IMR-90 (cell line): Measurements from ENCODE around the gene GNB1L. TPM values are rescaled to one million over a fixed set of nuclear protein-coding genes. Genes with fewer than 3 reads are reported as not detected.
A peak's percentile ranks its signal among the peaks of the same experiment; 100 is the strongest.

Experiments used
- ATAC-seq: fragments of 200-7000 bp; cut with Tn5 transposase; 2 replicates; pipeline ENCODE4 v1.9.1; 2020; ENCODE audit warnings: low read depth, mild to moderate bottlenecking, moderate library complexity
- BruUV-seq: library from RNA; stranded (reverse); fragments of 400-500 nt; replicated peaks from 2 replicates; lab custom pipeline; 2021; lab: Mats Ljungman, UMichigan
- CTCF ChIA-PET: fragments of 300-600 bp; formaldehyde crosslinking; extraction: SDS; loops from one replicate; lab custom pipeline; 2021; ENCODE audit warnings: antibody characterized with exemption; lab: Yijun Ruan, JAX
- POLR2A ChIA-PET: fragments of 300-600 bp; sonication (Branson Sonifier 250); formaldehyde crosslinking; loops from one replicate; lab custom pipeline; 2022; ENCODE audit warnings: antibody characterized with exemption; ENCODE audit not compliant: unreplicated experiment; lab: Charles Lee
- DNase-seq: peaks from one replicate; pipeline ENCODE4 v3.0.0; 2013
- H2AFZ ChIP-seq: replicated peaks from 2 replicates; pipeline ENCODE3; 2013; ENCODE audit warnings: low read length, mild to moderate bottlenecking; ENCODE audit not compliant: poor library complexity
- H2AK5ac ChIP-seq: 2 replicates; pipeline ENCODE4 v1.6.1; 2013; ENCODE audit warnings: low read depth, low read length, inconsistent platforms
- H2AK9ac ChIP-seq: replicated peaks from 2 replicates; pipeline ENCODE3; 2013; ENCODE audit warnings: mild to moderate bottlenecking, low read depth, low read length, moderate library complexity; ENCODE audit not compliant: poor library complexity
- H2BK120ac ChIP-seq: 2 replicates; pipeline ENCODE4 v1.6.1; 2013; ENCODE audit warnings: low read depth, low read length, inconsistent platforms
- H2BK15ac ChIP-seq: 3 replicates; pipeline ENCODE4 v1.6.1; 2013; ENCODE audit warnings: low read depth, low read length, inconsistent platforms
- H2BK20ac ChIP-seq: 2 replicates; pipeline ENCODE4 v1.6.1; 2013; ENCODE audit warnings: low read depth, mild to moderate bottlenecking, inconsistent platforms, low read length, moderate library complexity
- H2BK5ac ChIP-seq: 2 replicates; pipeline ENCODE4 v1.6.1; 2013; ENCODE audit warnings: mild to moderate bottlenecking, low read depth, low read length, inconsistent platforms; ENCODE audit not compliant: poor library complexity, severe bottlenecking
- H3K14ac ChIP-seq: replicated peaks from 2 replicates; pipeline ENCODE4 v1.6.1; 2013; ENCODE audit warnings: low read depth, low read length, inconsistent platforms
- H3K18ac ChIP-seq: 2 replicates; pipeline ENCODE4 v1.6.1; 2013; ENCODE audit warnings: low read depth, low read length, control low read depth
- H3K23ac ChIP-seq: 2 replicates; pipeline ENCODE4 v1.6.1; 2013; ENCODE audit warnings: low read depth, low read length, inconsistent platforms
- H3K27ac ChIP-seq: 2 replicates; pipeline ENCODE4 v1.5.1; 2013; ENCODE audit warnings: mild to moderate bottlenecking, control low read depth, low read length; ENCODE audit not compliant: insufficient read depth
- H3K27me3 ChIP-seq: 2 replicates; pipeline ENCODE4 v1.6.1; 2013; ENCODE audit warnings: low read length; ENCODE audit not compliant: control insufficient read depth, insufficient read depth
- H3K36me3 ChIP-seq: 2 replicates; pipeline ENCODE4 v1.6.1; 2013; ENCODE audit warnings: low read length, mixed read lengths; ENCODE audit not compliant: control insufficient read depth, insufficient read depth
- H3K4ac ChIP-seq: 2 replicates; pipeline ENCODE4 v1.6.1; 2013; ENCODE audit warnings: low read depth, low read length, inconsistent platforms
- H3K4me1 ChIP-seq: 2 replicates; pipeline ENCODE4 v1.6.1; 2013; ENCODE audit warnings: low read length, mixed read lengths; ENCODE audit not compliant: control insufficient read depth, insufficient read depth
- H3K4me2 ChIP-seq: 2 replicates; pipeline ENCODE4 v1.6.1; 2013; ENCODE audit warnings: low read depth, mild to moderate bottlenecking, control low read depth, low read length, moderate library complexity
- H3K4me3 ChIP-seq: 2 replicates; pipeline ENCODE4 v1.5.1; 2013; ENCODE audit warnings: low read depth, mild to moderate bottlenecking, control low read depth, low read length, moderate library complexity; ENCODE audit not compliant: insufficient read depth
- H3K56ac ChIP-seq: 2 replicates; pipeline ENCODE4 v1.6.1; 2013; ENCODE audit warnings: low read length, inconsistent platforms; ENCODE audit not compliant: insufficient read depth; ENCODE audit errors: extremely low read depth
- H3K79me1 ChIP-seq, 2 experiments: 2 replicates each; pipeline ENCODE4 v1.6.1; 2013; ENCODE audit warnings: low read length in 2 of 2, inconsistent platforms in 1 of 2, low read depth in 1 of 2
- H3K9ac ChIP-seq: 2 replicates; pipeline ENCODE4 v1.6.1; 2013; ENCODE audit warnings: low read depth, low read length, control low read depth
- H3K9me1 ChIP-seq: 2 replicates; pipeline ENCODE4 v1.6.1; 2013; ENCODE audit warnings: low read length, inconsistent platforms; ENCODE audit not compliant: insufficient read depth
- H3K9me3 ChIP-seq: 2 replicates; pipeline ENCODE4 v1.6.1; 2013; ENCODE audit warnings: low read length; ENCODE audit not compliant: control insufficient read depth, insufficient read depth
- H4K20me1 ChIP-seq: 2 replicates; pipeline ENCODE4 v1.6.1; 2013; ENCODE audit warnings: low read length, inconsistent platforms; ENCODE audit not compliant: insufficient read depth
- H4K5ac ChIP-seq: 2 replicates; pipeline ENCODE4 v1.6.1; 2013; ENCODE audit warnings: mild to moderate bottlenecking, low read depth, low read length, control low read depth
- H4K8ac ChIP-seq, 2 experiments: 2 replicates each; pipeline ENCODE4 v1.6.1; 2013; ENCODE audit warnings: low read depth in 2 of 2, low read length in 2 of 2, control low read depth in 1 of 2, inconsistent platforms in 1 of 2
- H4K91ac ChIP-seq: 2 replicates; pipeline ENCODE4 v1.6.1; 2013; ENCODE audit warnings: low read depth, low read length, inconsistent platforms; ENCODE audit not compliant: insufficient read depth
- BHLHE40 ChIP-seq: fragments of 150-350 bp; IDR thresholded peaks from 2 replicates; pipeline ENCODE4 v1.6.1; 2016; ENCODE audit warnings: mild to moderate bottlenecking, low read depth, low read length
- ELK1 ChIP-seq: fragments of 150-350 bp; IDR thresholded peaks from 2 replicates; pipeline ENCODE4 v1.6.1; 2016; ENCODE audit warnings: low read depth, mild to moderate bottlenecking, low read length, moderate library complexity, borderline replicate concordance
- FOS ChIP-seq: fragments of 150-350 bp; IDR thresholded peaks from 2 replicates; pipeline ENCODE4 v1.6.1; 2016; ENCODE audit warnings: low read depth, low read length
- MAZ ChIP-seq: IDR thresholded peaks from 2 replicates; pipeline ENCODE4 v1.6.1; 2012; ENCODE audit warnings: low read depth, mild to moderate bottlenecking, low read length, improper control_type of control experiment, moderate library complexity, borderline replicate concordance
- MXI1 ChIP-seq: IDR thresholded peaks from 2 replicates; pipeline ENCODE4 v1.6.1; 2012; ENCODE audit warnings: low read depth, mild to moderate bottlenecking, low read length, moderate library complexity, borderline replicate concordance
- NFE2L2 ChIP-seq: fragments of 150-350 bp; IDR thresholded peaks from 2 replicates; pipeline ENCODE4 v1.6.1; 2016; ENCODE audit warnings: low read depth, mild to moderate bottlenecking, low read length
- RCOR1 ChIP-seq: IDR thresholded peaks from 2 replicates; pipeline ENCODE4 v1.6.1; 2012; ENCODE audit warnings: mild to moderate bottlenecking, low read length, improper control_type of control experiment; ENCODE audit not compliant: insufficient replicate concordance
- RFX5 ChIP-seq: IDR thresholded peaks from 2 replicates; pipeline ENCODE4 v1.8.0; 2012; ENCODE audit warnings: low read depth, mild to moderate bottlenecking, low read length, moderate library complexity
- USF2 ChIP-seq: fragments of 150-350 bp; IDR thresholded peaks from 2 replicates; pipeline ENCODE4 v1.6.1; 2017; ENCODE audit warnings: mild to moderate bottlenecking, antibody characterized with exemption, low read length, low read depth
- WGBS, 2 experiments: methylation state at CpG; one replicate each; pipeline versions ENCODE4 v1.1.5 to v1.1.7; 2013; ENCODE audit warnings: missing lambda C conversion rate in 2 of 2; ENCODE audit not compliant: insufficient read length in 1 of 2; ENCODE audit errors: extremely low coverage in 2 of 2; 5-methylcytosine and 5-hydroxymethylcytosine counted together
- dilution Hi-C: fragments of 300-500 bp; cut with HindIII; formaldehyde crosslinking; loops from one replicate; pipeline ENCODE4 v1.14.3; 2018; ENCODE audit warnings: low sequenced_read_pairs; ENCODE audit not compliant: unreplicated experiment
- in situ Hi-C: fragments of 300-500 bp; cut with MboI; formaldehyde crosslinking; loops from 3 replicates; pipeline ENCODE4 v1.14.3; 2019; ENCODE audit warnings: low sequenced_read_pairs, inconsistent platforms, mixed read lengths
- intact Hi-C: fragments of 100-400 bp; cut with micrococcal nuclease; formaldehyde crosslinking; loops from 2 replicates; pipeline ENCODE4 v1.10.0; 2022
- polyA plus RNA-seq, 3 experiments: library from polyadenylated mRNA; depleted of rRNA; stranded (reverse); fragments of >200 nt; gene quantifications; 2 replicates each; pipeline ENCODE4 v1.2.3, GENCODE V29; 2012; ENCODE audit warnings: low replicate concordance in 1 of 3
- total RNA-seq: library from RNA; depleted of rRNA; stranded (reverse); fragments of >200 nt; gene quantifications from 2 replicates; pipeline ENCODE4 v1.2.3, GENCODE V29; 2012

GNB1L gene
- total and polyA plus RNA-seq, 2 of the 4 experiments (the other 2 are of a cell fraction): 2.5 to 4.4 TPM

DNA sequence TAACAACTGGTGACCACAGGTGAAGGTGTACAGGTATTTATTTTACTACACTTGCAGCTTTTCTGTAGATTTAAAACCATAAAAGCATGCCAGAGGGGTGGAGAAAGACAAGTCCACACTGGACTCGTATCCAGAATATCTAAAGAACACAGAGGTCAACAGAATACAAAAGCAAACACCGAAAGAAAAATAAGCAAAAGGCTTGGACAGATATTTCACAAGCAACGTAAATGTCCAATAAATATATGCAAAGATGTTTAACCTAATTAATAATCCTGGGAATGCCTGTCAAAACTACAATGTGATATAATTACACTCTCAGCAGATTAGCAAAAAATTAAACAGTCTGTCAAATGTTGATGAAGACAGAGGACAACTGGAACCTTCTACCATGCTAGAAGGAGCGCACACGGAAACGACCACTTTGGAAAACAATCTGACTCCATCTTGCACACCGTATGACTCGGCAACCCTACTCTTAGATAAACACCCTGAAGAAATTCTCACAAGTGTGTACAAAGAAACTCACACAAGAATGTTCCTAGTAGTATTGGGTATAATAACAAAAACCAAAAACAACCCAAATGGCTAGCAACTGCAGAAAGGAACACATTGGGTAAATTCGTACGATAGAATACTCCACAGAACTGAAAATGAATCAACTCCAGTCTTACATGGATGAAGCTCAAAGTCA is 27.2 kb downstream of the GNB1L start:
- CTCF ChIA-PET: no interaction called here
- dilution Hi-C loops: no loop called here

More for the DNA sequence above, 27.2 kb downstream of the GNB1L start:
- POLR2A ChIA-PET: no interaction called here
- H4K20me1 ChIP-seq: no peaks in the 10 kb centered on the region; the same call in 1 of the 2 replicates
- intact Hi-C loops (no loop called here), in situ Hi-C loops (no loop called here)
- H2AFZ ChIP-seq: no peak overlapping the region
- H2AK5ac ChIP-seq: no peak overlapping the region
- H3K9ac ChIP-seq: no peak overlapping the region
- H3K4ac ChIP-seq: no peak overlapping the region
- no peak overlapping the region for H4K8ac ChIP-seq
- H2BK120ac ChIP-seq: no peak overlapping the region
- no peak overlapping the region for H2BK20ac ChIP-seq
- H2BK15ac ChIP-seq: no peak overlapping the region
- H3K4me1 ChIP-seq: no peaks in the 10 kb centered on the region
- H3K9me1 ChIP-seq: 0 out of 2 replicates have a peak, but pooled peaks cover 3% of the 10 kb centered on the region
- ATAC-seq (peak; percentile 48), DNase-seq (peak; percentile 28)
- WGBS, 2 experiments: no CpG with 5 or more reads among the region's 10 CpGs
- H2BK5ac ChIP-seq: no peak overlapping the region
- H3K27me3 ChIP-seq: no peaks in the 10 kb centered on the region
- no peak overlapping the region for H3K23ac ChIP-seq
- H3K36me3 ChIP-seq: no peaks in the 10 kb centered on the region
- no peak for TF ChIP-seq BHLHE40
- TF ChIP-seq MAZ: no peak
- TF ChIP-seq ELK1: no peak
- TF ChIP-seq MXI1: no peak
- TF ChIP-seq RCOR1: no peak
- no peak for TF ChIP-seq USF2
- TF ChIP-seq RFX5: no peak
- no peak for TF ChIP-seq FOS
- no peak for TF ChIP-seq NFE2L2
- no peak overlapping the region for H3K56ac ChIP-seq
- no peak overlapping the region for H3K27ac ChIP-seq
- H3K18ac ChIP-seq: no peak overlapping the region
- H2AK9ac ChIP-seq: no peak overlapping the region
- no peak overlapping the region for H3K4me3 ChIP-seq
- H3K79me1 ChIP-seq: peaks cover 10 to 11% of the 10 kb centered on the region in 2 experiments; a peak in 3 of 4 replicates
- H4K91ac ChIP-seq: no peak overlapping the region
- BruUV-seq: no TSS peak
- H3K4me2 ChIP-seq: peak overlapping the region; percentile 10; the same call in 1 of the 2 replicates
- no peaks in the 10 kb centered on the region for H3K9me3 ChIP-seq
- no peak overlapping the region for H4K5ac ChIP-seq
- no peak overlapping the region for H3K14ac ChIP-seq
